NB4 (cell line): ENCODE data around the gene NIFK.

Experiments used
- POLR2A ChIP-seq: IDR thresholded peaks from 2 replicates; pipeline ENCODE4 v1.6.1; 2011; ENCODE audit warnings: mild to moderate bottlenecking; ENCODE audit not compliant: insufficient read length; ENCODE audit errors: extremely low read depth
- TF ChIP-seq, protein P1 (sequence below): IDR thresholded peaks from one replicate; pipeline ENCODE4 v1.5.1; 2012; ENCODE audit warnings: low read depth, low read length

GRCh38 chr2:121689356-121689755 is 47.3 kb downstream of the NIFK start:
- TF ChIP-seq, protein P1, sequence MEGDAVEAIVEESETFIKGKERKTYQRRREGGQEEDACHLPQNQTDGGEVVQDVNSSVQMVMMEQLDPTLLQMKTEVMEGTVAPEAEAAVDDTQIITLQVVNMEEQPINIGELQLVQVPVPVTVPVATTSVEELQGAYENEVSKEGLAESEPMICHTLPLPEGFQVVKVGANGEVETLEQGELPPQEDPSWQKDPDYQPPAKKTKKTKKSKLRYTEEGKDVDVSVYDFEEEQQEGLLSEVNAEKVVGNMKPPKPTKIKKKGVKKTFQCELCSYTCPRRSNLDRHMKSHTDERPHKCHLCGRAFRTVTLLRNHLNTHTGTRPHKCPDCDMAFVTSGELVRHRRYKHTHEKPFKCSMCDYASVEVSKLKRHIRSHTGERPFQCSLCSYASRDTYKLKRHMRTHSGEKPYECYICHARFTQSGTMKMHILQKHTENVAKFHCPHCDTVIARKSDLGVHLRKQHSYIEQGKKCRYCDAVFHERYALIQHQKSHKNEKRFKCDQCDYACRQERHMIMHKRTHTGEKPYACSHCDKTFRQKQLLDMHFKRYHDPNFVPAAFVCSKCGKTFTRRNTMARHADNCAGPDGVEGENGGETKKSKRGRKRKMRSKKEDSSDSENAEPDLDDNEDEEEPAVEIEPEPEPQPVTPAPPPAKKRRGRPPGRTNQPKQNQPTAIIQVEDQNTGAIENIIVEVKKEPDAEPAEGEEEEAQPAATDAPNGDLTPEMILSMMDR = no peak
- TF ChIP-seq POLR2A = no peak
